Duodenal mucosa (tissue), 2 donors: Measurements from ENCODE around the gene ZNF584.
A peak's percentile ranks its signal among the peaks of the same experiment; 100 is the strongest.
"Not testable (repeated sequence)": the region's sequence is repeated elsewhere in the genome, so short reads cannot be mapped to it uniquely, and the experiment has no call there.

Experiments used
- H3K27ac ChIP-seq: one replicate; pipeline ENCODE4 v1.7.0; 2013; ENCODE audit warnings: low read depth, low read length
- H3K27me3 ChIP-seq, 2 donors: one replicate each; pipeline ENCODE4 v1.7.0; 2013; ENCODE audit warnings: low read length in 2 of 2, control low read depth in 1 of 2; ENCODE audit not compliant: insufficient read depth in 2 of 2, control insufficient read depth in 1 of 2
- H3K36me3 ChIP-seq, 2 donors: one replicate each; pipeline ENCODE4 v1.7.0; 2013; ENCODE audit warnings: low read length in 2 of 2, control low read depth in 1 of 2; ENCODE audit not compliant: insufficient read depth in 2 of 2, control insufficient read depth in 1 of 2
- H3K4me1 ChIP-seq, 2 donors: one replicate each; pipeline ENCODE4 v1.7.0; 2013; ENCODE audit warnings: low read length in 2 of 2, control low read depth in 1 of 2; ENCODE audit not compliant: insufficient read depth in 2 of 2, control insufficient read depth in 1 of 2
- H3K4me3 ChIP-seq, 2 donors: one replicate each; pipeline ENCODE4 v1.7.0; 2013; ENCODE audit warnings: low read length in 2 of 2, low read depth in 1 of 2
- H3K9ac ChIP-seq, 2 donors: one replicate each; pipeline ENCODE4 v1.7.0; 2013; ENCODE audit warnings: low read length in 2 of 2, low read depth in 1 of 2
- H3K9me3 ChIP-seq, 2 donors: one replicate each; pipeline ENCODE4 v1.7.0; 2013; ENCODE audit warnings: low read length in 2 of 2, control low read depth in 1 of 2; ENCODE audit not compliant: control insufficient read depth in 1 of 2

ZNF584 gene

DNA sequence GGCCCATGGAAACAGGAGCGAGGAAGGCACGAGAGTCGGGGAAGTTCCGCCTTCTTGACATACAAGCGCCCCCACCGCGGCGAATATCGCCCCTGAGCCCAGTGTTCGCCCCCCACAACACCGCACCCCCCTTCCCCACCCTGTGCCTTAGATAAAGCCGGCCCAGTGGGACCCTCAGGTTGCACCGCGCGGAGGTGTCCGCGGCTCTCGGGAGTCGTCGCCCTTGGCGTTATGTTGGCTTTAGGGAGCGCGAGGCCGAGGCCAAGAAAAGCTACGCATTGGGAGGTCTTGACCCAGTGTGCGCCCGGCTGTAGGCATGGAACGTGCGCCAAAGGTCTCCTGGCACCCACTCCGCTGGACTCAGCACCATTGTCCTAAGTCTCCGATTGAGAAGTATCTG is 32.1 kb downstream of the ZNF584 start:
- Histone ChIP-seq H3K4me3 (peak overlapping the region; percentile 82 to 87), H3K27me3 (no peaks in the 10 kb centered on the region), H3K27ac (peak overlapping the region; percentile 55), H3K9ac (no peak overlapping the region), H3K4me1 (peaks cover 15 to 16% of the 10 kb centered on the region in 2 donors), H3K36me3 (peaks cover 13 to 24% of the 10 kb centered on the region in 2 donors), H3K9me3 (peaks cover 26 to 37% of the 10 kb centered on the region in 2 donors)

DNA sequence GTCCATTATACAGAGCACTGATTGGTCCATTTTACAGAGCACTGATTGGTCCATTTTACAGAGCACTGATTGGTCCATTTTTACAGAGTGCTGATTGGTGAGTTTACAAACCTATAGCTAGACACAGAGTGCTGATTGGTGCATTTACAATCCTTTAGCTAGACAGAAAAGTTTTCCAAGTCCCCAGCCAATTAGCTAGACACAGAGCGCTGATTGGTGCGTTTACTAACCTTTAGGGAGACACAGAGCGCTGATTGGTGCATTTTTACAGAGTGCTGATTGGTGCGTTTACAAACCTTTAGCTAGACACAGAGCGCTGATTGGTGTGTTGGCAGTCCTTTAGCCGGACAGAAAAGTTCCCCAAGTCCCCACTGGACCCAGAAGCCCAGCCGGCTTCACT is 34.5 kb downstream of the ZNF584 start:
- not testable (repeated sequence) for H3K9ac ChIP-seq

DNA sequence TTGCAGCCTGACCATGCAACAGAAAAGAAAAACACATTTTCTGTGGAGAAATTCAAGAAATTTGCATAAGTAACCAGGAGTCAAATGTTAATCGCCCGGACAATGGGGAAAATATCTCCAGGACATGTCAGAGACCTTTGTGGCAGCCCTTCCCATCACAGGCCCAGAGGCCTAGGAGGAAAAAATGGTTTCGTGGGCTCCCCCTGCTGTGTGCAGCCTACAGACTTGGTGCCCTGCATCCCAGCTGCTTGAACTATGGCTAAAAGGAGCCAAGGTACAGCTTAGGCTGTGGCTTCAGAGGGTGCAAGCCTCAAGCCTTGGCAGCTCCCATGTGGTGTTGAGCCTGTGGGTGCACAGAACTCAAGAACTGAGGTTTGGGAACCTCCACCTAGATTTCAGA is 40.4 kb downstream of the ZNF584 start:
- not testable (repeated sequence) for H3K4me1 ChIP-seq, H3K9ac ChIP-seq, H3K27me3 ChIP-seq, H3K4me3 ChIP-seq, H3K36me3 ChIP-seq, H3K27ac ChIP-seq
- peaks cover 0 to 12% of the 10 kb centered on the region in 2 donors for H3K9me3 ChIP-seq

More for the DNA sequence above, 34.5 kb downstream of the ZNF584 start:
- not testable (repeated sequence) for H3K36me3 ChIP-seq, H3K27ac ChIP-seq, H3K4me3 ChIP-seq, H3K27me3 ChIP-seq
- Histone ChIP-seq H3K4me1 (peaks cover 15 to 16% of the 10 kb centered on the region in 2 donors), H3K9me3 (peaks cover 11 to 15% of the 10 kb centered on the region in 2 donors)

DNA sequence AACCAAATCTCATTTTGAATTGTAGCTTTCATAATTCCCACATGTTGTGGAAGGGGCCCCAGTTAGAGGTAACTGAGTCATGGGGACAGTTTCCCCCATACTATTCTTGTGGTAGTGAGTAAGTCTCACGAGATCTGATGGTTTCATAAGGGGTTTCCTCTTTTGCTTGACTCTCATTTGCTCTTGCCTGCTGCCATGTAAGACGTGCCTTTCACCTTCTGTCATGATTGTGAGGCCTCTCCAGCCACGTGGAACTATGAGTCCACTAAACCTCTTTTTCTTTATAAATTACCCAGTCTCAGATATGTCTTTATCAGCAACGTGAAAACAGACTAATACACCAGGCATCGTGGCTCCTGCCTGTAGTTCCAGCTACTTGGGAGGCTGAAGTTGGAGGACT is 41.5 kb downstream of the ZNF584 start:
- not testable (repeated sequence) for H3K27ac ChIP-seq, H3K9ac ChIP-seq, H3K4me1 ChIP-seq, H3K27me3 ChIP-seq, H3K4me3 ChIP-seq
- Histone ChIP-seq H3K9me3 (peaks cover 0 to 12% of the 10 kb centered on the region in 2 donors), H3K36me3 (peaks cover 4 to 12% of the 10 kb centered on the region in 2 donors)

DNA sequence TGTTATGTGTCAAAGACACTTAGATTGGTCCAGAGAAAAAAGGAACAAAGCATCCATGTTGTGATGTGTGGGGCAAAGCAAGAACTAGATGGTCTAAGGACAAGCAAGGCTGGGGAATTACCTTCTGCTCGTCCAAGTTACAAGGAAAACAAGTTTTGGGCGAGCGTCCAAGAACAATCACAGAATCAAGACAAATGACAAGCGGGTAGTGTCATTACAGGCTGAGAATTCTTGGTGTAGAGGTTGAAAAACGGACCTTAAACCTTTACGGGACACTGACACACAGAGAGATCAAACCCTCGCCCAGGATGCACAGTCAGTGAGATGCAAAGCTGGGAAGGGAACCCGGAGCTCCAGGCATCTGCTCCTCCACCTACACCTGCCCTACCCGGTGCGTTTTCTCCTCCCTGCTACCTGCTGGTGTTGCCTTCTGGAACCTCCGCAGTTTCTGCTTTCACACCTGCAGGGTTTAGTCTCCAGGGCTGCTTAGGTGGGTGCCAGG is 42.5 kb downstream of the ZNF584 start:
- H3K9ac ChIP-seq = peak overlapping the region; percentile 26 to 64
- H3K4me3 ChIP-seq = peak overlapping the region; percentile 79 to 82
- H3K4me1 ChIP-seq = peaks cover 5 to 9% of the 10 kb centered on the region in 2 donors
- H3K27me3 ChIP-seq = no peaks in the 10 kb centered on the region
- peaks cover 0 to 12% of the 10 kb centered on the region in 2 donors for H3K9me3 ChIP-seq
- H3K36me3 ChIP-seq = peaks cover 4 to 12% of the 10 kb centered on the region in 2 donors
- no peak overlapping the region for H3K27ac ChIP-seq

DNA sequence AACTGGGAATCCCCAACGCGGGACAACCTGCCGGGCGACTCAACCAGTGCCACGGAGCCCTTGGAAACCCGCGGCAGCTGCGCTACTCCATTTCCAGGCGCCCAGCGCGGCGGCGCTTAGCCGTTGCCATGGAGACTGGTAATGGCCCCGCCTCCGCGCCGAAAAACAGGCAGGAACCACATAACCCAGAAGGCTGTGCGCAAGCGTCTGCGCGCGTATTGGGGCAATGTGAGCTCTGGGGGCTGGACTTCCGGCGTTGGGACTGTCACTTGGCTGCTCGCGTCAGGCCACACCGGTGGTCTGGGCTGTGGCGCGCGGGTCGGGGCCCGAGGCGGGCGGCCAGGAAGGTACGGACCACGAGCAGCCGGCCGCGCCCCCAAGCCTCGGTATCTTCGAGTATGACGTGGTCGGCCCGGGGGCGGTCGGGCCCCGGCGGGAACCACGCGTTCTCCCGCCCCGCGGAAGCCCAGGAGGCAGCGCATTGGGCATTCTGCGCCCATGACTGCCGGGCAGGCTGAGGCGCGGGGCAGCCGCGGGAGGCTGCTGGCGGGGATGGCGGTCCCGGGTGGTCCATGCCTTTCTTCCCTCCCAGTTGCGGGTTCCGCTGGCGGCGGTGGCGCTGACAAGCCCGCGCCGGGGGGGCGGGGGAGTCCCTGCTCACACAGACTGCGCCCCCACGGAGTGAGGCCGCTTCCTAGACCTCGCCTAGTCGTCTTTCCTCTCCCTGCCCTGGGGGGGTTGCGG is 43.1 kb downstream of the ZNF584 start, which contains the start of gene ZNF324B:
Gene ZNF324B (plus strand): TSS at position 265 of the 744 bp plus-strand sequence. CDS start 2,080 bp downstream, outside the sequence.
- Histone ChIP-seq H3K27me3 (no peaks in the 10 kb centered on the region), H3K4me1 (peaks cover 5 to 9% of the 10 kb centered on the region in 2 donors), H3K27ac (peak within 1 kb of the TSS; percentile 10), H3K4me3 (peak within 1 kb of the TSS; percentile 79 to 82), H3K9ac (peak within 1 kb of the TSS; percentile 26 to 64), H3K36me3 (peaks cover 4 to 14% of the 10 kb centered on the region in 2 donors), H3K9me3 (peaks cover 0 to 12% of the 10 kb centered on the region in 2 donors)

DNA sequence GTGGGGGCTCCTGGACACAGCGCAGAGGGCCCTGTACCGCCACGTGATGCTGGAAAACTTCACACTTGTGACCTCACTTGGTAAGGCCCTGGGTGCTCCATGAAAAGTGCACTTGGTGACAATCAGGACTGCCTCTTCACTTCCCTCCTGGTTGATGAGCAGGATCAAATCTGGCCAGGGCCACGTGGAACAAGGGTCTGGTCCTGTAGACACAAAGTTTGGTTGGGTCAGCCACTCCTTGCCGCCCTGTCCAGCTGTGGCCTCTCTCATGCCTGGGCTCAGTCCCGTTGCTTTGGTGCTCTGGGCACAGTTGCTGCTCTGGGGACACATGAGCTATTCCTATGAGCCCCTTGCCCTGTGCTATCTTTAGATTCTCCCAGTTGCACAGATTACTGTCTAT is 45.3 kb downstream of the ZNF584 start:
- Histone ChIP-seq H3K27me3 (no peaks in the 10 kb centered on the region), H3K4me3 (no peak overlapping the region), H3K4me1 (peaks cover 5 to 9% of the 10 kb centered on the region in 2 donors), H3K9ac (no peak overlapping the region), H3K36me3 (peaks cover 7 to 20% of the 10 kb centered on the region in 2 donors), H3K27ac (no peak overlapping the region), H3K9me3 (peaks cover 0 to 11% of the 10 kb centered on the region in 2 donors)

DNA sequence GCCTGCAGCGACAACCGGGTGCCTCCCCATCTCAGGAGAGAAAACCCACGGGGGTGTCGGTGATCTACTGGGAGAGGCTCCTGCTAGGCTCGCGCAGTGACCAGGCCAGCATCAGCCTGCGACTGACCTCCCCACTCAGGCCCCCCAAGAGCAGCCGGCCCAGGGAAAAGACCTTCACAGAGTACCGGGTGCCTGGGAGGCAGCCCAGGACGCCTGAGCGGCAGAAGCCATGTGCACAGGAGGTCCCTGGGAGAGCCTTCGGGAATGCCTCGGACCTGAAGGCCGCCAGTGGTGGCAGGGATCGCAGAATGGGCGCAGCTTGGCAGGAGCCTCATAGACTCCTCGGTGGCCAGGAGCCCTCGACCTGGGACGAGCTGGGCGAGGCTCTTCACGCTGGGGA is 46.9 kb downstream of the ZNF584 start:
- Histone ChIP-seq H3K27me3 (no peaks in the 10 kb centered on the region), H3K36me3 (peaks cover 7 to 20% of the 10 kb centered on the region in 2 donors), H3K4me3 (no peak overlapping the region), H3K27ac (no peak overlapping the region), H3K9ac (no peak overlapping the region), H3K9me3 (no peaks in the 10 kb centered on the region), H3K4me1 (peaks cover 5 to 9% of the 10 kb centered on the region in 2 donors)

DNA sequence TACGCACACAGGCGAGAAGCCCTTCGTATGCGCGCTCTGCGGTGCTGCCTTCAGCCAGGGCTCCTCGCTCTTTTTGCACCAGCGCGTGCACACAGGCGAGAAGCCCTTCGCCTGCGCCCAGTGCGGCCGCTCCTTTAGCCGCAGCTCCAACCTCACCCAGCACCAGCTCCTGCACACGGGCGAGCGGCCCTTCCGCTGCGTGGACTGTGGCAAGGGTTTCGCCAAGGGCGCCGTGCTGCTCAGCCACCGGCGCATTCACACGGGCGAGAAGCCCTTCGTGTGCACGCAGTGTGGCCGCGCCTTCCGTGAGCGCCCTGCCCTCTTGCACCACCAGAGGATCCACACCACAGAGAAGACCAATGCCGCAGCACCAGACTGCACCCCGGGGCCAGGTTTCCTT is 47.7 kb downstream of the ZNF584 start:
- peaks cover under 1 to 4% of the 10 kb centered on the region in 2 donors for H3K4me1 ChIP-seq
- H3K9me3 ChIP-seq = no peaks in the 10 kb centered on the region
- no peaks in the 10 kb centered on the region for H3K27me3 ChIP-seq
- no peak overlapping the region for H3K27ac ChIP-seq
- peaks cover 7 to 20% of the 10 kb centered on the region in 2 donors for H3K36me3 ChIP-seq
- no peak overlapping the region for H3K9ac ChIP-seq
- no peak overlapping the region for H3K4me3 ChIP-seq

DNA sequence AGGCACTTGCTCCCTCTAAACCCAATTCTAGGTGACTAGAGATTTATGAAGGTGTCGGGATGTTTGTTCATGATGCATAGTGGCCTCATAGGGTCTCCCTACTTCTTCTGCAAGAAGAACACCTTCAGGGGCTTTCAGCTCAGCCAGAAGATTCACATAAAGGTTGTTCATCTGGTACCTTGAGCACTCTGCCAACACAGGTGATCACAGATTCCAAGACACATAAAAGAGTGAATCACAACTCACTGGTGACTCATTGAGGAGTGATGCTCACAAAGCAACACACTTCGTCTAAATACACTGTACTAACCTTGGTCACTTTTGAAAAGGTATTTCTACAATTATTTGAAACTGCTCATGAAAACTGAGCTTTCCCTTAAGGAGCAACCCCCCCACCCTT is 51.6 kb downstream of the ZNF584 start:
- H3K9ac ChIP-seq = no peak overlapping the region
- peaks cover 3 to 8% of the 10 kb centered on the region in 2 donors for H3K36me3 ChIP-seq
- no peak overlapping the region for H3K27ac ChIP-seq
- no peaks in the 10 kb centered on the region for H3K4me1 ChIP-seq
- no peaks in the 10 kb centered on the region for H3K9me3 ChIP-seq
- no peak overlapping the region for H3K4me3 ChIP-seq
- H3K27me3 ChIP-seq = no peaks in the 10 kb centered on the region
